Measurements from ENCODE around the gene STAT6.

The STAT6 gene

GRCh38 chr12:57051011-57051410 lies 60.2 kb downstream of the STAT6 start:
- TF ChIP-seq, protein P1, sequence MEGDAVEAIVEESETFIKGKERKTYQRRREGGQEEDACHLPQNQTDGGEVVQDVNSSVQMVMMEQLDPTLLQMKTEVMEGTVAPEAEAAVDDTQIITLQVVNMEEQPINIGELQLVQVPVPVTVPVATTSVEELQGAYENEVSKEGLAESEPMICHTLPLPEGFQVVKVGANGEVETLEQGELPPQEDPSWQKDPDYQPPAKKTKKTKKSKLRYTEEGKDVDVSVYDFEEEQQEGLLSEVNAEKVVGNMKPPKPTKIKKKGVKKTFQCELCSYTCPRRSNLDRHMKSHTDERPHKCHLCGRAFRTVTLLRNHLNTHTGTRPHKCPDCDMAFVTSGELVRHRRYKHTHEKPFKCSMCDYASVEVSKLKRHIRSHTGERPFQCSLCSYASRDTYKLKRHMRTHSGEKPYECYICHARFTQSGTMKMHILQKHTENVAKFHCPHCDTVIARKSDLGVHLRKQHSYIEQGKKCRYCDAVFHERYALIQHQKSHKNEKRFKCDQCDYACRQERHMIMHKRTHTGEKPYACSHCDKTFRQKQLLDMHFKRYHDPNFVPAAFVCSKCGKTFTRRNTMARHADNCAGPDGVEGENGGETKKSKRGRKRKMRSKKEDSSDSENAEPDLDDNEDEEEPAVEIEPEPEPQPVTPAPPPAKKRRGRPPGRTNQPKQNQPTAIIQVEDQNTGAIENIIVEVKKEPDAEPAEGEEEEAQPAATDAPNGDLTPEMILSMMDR (conservative IDR thresholded peaks at IDR 0.05): no peak
- no peak overlapping the region for H3K27ac ChIP-seq

GRCh38 chr12:57049890-57050289 lies 61.3 kb downstream of the STAT6 start, which contains the start of gene MYO1A:
MYO1A (minus strand) TSS chr12:57050129; CDS start chr12:57048323, 1,806 bp downstream.
- TF ChIP-seq, protein P1 (conservative IDR thresholded peaks at IDR 0.05): no peak
- H3K27ac ChIP-seq: no peak within 1 kb of the TSS

DNA sequence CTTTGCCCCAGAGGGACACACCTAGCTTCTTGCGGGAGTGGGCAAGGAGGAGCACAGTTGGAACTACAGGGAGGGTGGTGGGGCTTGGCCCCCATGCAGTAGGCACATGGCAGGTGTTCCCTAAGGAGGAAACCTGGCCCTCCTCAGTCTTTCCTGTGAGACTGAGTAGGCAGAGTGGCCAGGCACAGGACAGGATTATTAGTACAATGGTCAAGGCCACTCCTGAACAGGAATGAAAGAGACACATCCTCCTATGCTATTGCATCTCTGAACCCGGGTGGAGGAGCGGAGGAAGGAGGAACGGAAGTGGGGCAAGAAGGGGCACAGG lies 62.1 kb downstream of the STAT6 start:
- TF ChIP-seq, protein P1 (conservative IDR thresholded peaks at IDR 0.05): no peak
- H3K27ac ChIP-seq: no peak overlapping the region

- TF ChIP-seq, protein P1 (conservative IDR thresholded peaks at IDR 0.05): no peak
- no peak overlapping the region for H3K27ac ChIP-seq
These were observed 62.6 kb downstream of the STAT6 start for GRCh38 chr12:57048423-57049118.

GRCh38 chr12:57047981-57048380 lies 63.2 kb downstream of the STAT6 start:
- H3K27ac ChIP-seq: no peak overlapping the region
- TF ChIP-seq, protein P1 (conservative IDR thresholded peaks at IDR 0.05): no peak

- H3K27ac ChIP-seq: no peak overlapping the region
- TF ChIP-seq, protein P1 (conservative IDR thresholded peaks at IDR 0.05): no peak
These were observed 63.9 kb downstream of the STAT6 start for GRCh38 chr12:57046947-57047890.

- TF ChIP-seq, protein P1 (conservative IDR thresholded peaks at IDR 0.05): no peak
- H3K27ac ChIP-seq: no peak overlapping the region
These were observed 64.9 kb downstream of the STAT6 start for GRCh38 chr12:57046086-57046791.
